GM03348 (cell line): ENCODE results near the gene MYOF.
A peak's percentile ranks its signal among the peaks of the same experiment; 100 is the strongest.

Experiments
- DNase-seq: peaks from one replicate; pipeline ENCODE4 v3.0.0; 2012; ENCODE audit warnings: low spot score

MYOF gene, protein sequence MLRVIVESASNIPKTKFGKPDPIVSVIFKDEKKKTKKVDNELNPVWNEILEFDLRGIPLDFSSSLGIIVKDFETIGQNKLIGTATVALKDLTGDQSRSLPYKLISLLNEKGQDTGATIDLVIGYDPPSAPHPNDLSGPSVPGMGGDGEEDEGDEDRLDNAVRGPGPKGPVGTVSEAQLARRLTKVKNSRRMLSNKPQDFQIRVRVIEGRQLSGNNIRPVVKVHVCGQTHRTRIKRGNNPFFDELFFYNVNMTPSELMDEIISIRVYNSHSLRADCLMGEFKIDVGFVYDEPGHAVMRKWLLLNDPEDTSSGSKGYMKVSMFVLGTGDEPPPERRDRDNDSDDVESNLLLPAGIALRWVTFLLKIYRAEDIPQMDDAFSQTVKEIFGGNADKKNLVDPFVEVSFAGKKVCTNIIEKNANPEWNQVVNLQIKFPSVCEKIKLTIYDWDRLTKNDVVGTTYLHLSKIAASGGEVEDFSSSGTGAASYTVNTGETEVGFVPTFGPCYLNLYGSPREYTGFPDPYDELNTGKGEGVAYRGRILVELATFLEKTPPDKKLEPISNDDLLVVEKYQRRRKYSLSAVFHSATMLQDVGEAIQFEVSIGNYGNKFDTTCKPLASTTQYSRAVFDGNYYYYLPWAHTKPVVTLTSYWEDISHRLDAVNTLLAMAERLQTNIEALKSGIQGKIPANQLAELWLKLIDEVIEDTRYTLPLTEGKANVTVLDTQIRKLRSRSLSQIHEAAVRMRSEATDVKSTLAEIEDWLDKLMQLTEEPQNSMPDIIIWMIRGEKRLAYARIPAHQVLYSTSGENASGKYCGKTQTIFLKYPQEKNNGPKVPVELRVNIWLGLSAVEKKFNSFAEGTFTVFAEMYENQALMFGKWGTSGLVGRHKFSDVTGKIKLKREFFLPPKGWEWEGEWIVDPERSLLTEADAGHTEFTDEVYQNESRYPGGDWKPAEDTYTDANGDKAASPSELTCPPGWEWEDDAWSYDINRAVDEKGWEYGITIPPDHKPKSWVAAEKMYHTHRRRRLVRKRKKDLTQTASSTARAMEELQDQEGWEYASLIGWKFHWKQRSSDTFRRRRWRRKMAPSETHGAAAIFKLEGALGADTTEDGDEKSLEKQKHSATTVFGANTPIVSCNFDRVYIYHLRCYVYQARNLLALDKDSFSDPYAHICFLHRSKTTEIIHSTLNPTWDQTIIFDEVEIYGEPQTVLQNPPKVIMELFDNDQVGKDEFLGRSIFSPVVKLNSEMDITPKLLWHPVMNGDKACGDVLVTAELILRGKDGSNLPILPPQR (N-terminal part only)

DNA sequence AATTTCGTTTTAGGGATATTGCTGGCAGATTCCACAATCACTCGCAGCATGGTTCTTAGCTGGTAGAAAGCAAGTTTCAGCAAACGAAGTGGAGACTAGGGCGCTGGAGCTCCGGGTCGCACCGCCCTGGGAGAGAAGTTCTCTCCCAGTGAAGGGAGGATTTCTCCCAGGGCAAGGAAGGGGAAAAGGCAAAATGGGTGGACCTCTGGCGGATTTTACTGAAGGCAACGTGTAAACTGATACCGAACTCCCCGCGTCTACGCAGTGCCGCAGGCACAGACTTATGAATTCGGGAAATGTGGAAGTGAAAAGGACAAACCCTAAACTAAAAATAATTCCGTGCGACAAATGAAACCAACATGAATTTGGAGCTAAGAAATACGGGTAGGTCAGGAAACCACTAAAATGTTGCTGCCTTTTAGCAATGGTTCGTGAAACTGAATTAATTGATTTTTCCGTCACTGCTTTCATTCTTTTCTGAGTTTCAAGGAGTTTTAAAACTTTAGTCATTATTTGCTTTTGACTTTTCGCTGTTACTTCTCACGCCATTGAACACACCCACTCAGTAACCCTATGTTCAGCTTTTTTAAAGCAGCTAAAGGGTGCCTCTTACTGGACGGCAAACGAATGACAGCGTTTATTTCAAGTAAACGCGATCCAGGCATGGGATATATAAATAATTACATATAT lies at the start of gene MYOF:
MYOF (minus strand) TSS at position 190 of the 690 bp plus-strand sequence; CDS start at position 50, 140 bp downstream.
- DNase-seq, result peak; percentile 72

DNA sequence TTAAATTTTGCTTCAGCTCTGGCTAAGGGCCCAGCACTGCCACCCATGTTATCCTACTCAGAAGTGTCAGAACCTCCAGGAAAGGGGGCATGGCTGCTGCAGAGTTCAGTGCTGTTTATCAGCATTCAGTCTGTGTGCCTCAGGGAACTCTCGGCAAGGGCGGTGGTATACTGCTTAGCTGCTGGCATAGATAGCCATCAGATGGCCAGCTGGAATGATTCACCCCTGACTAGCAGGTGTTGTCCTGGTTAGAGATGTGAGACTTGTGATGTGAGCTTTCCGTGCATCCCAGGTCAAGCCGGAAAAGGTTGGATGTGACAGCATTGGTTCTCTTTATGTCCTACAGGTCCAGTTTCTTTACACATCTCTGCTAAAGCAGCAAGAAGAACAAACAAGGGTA lies 36.4 kb upstream of the MYOF start:
- DNase-seq, result no peak

DNA sequence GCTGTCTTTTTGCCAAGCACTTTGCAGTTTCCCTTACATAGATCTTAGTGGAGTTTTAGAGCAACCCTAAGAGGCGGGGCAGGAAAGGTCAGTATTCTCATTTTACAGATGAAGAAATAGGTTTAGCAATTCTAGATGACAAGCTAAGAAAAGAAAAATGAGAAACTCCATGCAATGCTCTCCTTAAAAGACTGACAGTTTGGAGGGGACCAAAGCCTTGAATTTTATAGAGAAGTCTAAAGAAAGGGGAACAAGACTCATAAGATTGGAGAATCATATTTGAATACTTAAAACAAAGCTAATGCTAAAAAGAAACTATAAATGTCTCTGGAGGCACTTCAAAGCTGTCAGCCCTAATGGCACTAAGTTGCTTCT lies 33.9 kb upstream of the MYOF start:
- DNase-seq, result peak; percentile 7

DNA sequence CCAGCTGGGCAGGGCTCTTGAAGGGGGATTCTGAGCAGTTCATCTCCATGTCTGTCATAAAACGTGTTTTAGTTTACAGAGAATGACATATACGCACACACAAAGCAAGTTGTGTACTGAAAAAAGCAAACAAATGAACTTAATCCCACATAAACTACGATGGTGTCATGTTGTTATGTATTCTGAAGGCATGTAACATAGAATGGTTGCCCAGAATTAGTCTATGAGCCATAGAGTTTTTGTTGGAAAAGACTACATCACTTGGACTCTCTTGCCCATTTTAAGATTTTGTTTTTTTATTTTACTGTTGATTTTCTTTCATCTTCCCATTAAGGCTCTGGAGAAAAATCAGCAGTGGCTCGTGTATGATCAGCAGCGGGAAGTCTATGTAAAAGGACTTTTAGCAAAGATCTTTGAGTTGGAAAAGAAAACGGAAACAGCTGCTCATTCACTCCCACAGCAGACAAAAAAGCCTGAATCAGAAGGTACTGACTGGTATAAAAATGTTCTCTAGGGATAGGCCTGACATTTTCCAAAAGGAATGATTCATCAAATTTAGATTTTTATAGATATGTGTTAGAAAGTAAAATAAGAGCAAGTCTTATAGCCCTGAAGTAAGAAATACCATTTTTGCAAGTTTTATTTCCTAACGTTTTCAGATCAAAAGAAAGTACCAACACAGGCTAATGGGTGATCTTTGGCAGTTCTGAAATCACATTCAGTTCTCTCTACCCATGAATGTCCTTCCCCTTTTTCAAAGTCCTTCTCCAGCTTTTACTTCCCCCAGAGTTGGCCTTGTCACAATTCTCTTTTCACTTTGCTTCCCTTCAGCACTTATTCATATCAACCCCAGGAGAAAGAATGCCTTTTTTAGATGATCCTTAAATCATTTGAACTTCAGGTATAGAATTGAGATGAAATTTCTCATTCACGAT lies 33.2 kb upstream of the MYOF start:
- peak; percentile 35 for DNase-seq

DNA sequence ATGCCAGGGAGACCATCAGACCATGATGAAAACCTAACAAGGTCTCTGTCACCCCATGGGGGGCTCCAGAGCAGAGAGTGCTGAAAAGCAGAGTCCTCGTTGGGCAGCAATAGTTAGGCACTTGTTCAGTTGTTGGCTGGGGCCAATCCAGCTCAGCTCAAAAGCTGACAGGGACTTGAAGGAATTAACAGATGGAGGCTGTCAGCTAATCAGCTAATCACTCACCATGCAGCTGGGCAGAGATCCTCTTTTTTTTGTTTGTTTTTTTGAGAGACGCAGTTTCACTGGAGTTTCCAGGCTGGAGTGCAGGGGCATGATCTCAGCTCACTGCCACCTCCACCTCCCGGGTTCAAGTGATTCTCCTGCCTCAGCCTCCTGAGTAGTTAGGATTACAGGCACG lies 32.4 kb upstream of the MYOF start:
- no peak for DNase-seq

DNA sequence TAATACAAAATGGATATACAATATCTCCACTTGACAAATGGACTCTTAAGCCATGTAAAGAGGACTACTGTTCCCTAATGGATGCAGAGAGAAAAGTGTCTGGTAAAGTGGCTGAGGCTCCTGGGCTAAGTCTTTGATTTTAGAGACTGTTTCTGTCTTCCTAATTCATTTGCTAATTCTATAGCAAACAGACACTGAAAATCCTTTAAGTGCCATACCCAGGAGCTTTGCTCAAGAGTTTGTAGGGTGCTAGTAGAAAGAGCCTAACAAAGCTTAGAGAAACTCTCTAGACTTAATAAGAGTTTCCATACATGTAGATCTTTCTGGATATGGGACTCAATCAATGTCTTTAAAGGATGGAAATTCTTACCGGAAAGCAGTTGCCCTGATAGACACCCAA lies 31.0 kb upstream of the MYOF start:
- no peak for DNase-seq

DNA sequence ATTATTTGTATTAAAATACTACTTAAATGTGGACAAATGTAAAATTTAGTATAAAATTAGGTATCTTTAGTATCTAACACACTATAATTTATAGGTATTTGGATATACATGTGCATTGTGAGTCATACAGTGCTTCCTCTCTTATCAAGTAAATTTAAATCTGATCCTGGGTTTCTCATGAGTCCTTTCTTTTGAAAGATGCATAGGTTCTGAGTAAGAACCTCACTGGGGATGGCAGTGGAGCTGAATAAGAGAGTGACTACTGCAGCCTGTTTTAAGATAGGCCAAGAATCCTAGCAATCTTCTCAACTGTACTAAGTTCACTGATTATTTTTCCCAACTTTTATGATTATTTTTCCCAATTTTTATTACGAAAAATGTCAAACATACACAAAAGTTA lies 30.4 kb upstream of the MYOF start:
- DNase-seq, result peak; percentile 29

DNA sequence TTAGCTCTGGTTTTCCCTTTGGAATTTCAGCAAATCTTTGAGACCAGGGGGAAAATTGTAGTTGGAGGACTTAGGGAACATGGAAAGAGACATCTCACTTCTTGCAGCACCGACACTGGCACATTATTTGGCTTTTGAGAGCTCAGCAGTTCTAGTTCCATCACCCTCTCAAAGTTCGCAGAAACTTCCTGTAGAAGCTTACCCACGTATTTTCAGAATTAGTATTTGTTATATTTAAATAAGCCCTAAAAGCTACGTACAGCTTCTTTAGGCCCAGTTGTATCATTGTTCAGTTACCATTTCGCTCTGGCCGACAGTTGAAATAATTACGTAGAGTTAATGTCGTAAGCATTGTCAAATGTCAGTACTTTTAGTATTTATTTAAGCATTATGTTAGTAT lies 27.7 kb upstream of the MYOF start:
- DNase-seq, result no peak

DNA sequence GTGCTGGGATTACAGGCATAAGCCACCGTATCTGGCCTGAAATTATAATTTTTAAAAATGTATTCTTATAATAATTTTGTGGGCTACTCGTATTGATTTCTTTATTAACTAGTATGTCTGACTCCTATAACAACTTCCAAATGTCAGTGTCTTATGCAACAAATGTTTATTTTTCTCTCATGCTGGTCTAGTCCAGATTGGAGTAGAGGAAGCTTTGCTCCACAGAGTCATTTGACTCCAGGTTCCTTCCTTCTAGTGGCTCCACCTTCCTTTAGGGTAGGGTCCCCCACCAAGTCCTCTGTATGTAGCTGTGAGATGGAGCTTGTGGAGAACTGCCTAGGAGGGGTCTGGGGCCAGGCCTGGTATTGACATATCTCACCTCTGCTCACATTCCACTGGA lies 22.9 kb upstream of the MYOF start:
- DNase-seq, result no peak

DNA sequence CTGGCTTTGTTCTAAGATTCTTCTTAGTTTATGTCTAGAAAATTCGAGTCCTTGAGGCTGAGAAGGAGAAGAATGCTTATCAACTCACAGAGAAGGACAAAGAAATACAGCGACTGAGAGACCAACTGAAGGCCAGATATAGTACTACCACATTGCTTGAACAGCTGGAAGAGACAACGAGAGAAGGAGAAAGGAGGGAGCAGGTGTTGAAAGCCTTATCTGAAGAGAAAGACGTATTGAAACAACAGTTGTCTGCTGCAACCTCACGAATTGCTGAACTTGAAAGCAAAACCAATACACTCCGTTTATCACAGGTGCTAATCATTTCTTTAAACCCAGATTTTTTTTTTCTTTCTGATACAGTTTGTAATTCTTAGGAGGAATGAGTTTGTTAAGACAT lies 20.9 kb upstream of the MYOF start:
- no peak for DNase-seq

DNA sequence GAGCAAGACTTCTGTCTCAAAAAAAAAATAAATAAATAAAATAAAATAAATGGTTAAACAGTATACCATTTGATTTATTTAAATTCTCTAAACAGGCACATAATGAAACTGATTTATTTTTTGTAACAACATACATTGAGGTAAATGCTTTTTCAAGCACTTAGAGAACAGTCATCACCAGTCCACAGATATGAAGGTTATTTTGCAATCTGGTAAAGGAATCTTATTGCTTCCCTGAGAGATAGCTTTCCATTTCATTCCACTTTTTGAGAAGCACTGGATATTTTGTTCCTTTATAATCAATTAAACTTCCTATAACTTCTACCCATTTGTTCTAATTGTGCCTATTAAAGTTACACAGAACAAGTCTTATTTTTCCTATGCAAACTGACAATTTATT lies 19.5 kb upstream of the MYOF start:
- no peak for DNase-seq

DNA sequence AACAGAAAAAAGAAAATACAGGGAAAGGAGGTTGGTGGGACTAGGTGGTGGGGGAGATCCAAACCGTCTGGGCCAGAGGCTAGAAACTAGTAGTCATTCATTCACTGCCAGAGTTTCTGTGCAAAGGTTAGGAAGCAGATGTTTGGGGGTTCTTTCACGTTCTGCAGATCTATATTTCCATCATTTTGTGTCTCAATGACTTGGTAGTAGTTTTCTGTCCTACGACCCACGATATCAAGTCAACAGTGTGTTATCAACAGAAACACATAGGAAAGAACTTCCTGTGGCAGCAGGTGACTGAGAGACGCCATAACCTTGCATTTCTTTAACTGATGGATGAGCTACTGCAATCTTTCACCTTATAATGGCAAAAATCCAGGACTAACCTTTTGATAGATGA lies 16.0 kb upstream of the MYOF start:
- no peak for DNase-seq

DNA sequence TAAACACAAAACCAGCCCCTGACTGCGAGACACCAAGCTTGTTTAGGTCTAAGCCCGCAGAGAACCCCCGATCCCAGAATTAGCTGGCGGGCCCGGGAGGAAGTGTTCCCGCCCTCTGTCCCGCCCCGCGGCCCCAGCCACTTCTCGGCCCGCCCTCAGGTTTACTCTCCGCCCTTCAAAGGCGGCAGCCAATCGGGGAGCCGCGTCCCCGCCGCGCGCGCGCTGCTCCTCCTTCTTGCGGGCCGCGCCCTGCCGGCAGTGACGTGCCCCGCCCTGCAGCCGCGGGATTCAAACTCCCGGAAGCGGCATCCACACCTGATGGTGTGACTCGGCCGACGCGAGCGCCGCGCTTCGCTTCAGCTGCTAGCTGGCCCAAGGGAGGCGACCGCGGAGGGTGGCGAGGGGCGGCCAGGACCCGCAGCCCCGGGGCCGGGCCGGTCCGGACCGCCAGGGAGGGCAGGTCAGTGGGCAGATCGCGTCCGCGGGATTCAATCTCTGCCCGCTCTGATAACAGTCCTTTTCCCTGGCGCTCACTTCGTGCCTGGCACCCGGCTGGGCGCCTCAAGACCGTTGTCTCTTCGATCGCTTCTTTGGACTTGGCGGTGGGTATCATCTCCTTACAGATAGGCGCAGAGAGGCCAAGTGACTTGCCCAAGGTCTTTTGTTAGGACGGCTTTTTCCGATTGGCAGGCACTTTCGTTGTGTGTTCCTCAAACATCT lies 14.3 kb upstream of the MYOF start, which contains the start of gene CEP55:
CEP55 (plus strand) TSS at position 291 of the 720 bp plus-strand sequence. CDS start 3,440 bp downstream, outside the sequence.
- DNase-seq, result peak; percentile 98

DNA sequence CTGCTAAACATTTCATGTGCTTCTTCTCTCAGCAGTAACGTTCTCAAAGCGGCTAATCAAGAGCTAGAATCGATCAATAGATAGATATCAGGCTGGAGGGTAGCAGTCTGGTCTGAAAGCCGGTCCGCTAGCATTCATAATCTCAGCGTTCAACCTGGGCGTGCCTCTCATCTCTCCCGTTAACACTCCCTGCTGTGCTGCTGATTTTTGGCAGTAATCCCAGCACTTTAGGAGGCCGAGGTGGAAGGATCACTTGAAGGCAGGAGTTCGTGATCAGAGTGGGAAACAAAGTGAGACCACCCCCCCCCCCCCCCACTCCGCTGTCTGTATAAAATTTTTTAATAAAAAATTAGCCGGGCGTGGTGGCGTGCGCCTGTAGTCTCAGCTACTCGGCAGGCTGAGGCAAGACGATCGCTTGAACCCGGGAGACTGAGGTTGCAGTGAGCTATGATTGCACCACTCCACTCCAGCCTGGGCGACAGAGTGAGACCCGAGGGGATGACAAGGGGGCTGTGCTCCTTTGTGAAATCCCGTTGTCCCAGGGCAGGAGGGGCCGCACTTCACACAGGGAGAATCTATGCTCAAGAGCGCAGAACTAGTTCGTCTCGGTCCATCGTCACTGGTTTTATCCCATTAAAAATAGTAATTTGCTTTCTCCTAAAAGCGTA lies 13.7 kb upstream of the MYOF start:
- peak; percentile 42 for DNase-seq

DNA sequence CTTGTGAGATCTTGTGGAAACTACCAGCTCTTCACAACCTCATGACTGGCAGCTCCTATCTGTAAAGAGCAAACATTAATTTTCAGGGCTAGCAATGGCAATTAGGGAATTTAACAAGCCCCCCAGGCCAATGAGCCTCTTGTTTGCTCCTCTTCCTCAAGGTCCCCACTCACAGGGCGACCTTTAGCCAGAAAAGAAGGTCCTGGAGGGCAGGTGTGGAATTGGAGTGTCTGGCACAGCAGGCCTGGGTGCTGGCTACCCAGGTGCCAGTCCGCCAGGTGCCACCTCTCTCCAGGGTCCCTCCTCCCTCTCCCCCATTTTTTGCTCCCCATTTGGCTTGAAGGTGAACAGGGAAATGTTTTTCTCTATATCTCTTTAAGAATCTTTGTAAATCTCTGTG lies 12.4 kb upstream of the MYOF start:
- no peak for DNase-seq

DNA sequence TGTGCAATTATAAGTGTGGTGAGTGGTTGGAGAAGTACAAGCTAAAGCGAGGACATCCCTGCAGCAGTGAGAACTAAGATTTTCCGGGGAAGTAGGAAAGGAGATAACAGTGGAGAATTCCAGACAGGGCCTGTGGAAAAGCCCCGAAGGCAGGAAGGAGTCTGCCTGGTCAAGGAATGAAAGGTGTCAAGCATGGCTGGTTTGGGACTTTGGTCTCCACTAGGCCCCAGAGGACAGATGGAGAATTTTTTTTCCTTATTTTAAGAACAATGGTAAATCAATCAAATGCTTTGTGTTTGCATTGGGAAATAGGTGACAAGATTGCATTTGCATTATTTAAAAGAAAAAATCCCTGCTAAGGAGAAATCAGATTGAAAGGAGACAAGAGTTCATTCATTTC lies 11.0 kb upstream of the MYOF start:
- DNase-seq, result no peak

DNA sequence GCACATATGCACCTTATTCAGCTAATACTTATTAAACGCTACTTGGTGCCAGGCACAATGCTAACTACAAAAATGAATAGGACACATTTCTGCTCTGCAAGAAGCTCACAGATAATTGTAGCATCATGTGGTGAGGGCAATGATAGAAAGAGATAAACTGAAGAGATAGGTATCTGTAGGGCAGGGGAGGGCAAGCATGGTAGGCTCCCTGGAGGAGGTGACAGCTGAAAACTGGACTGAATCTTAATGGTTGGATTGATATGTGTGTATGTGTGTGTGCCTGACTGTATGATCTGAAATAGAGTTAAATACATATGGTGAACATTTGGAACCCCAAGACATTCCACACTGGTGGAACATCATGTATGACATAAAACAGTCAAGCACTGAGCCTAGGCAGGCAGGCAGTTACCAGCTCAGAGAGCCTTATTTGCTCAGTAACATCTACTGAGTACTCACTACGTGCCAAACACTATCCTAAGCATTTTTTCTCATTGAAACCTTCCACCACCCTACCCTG lies 9.5 kb upstream of the MYOF start:
- no peak for DNase-seq

DNA sequence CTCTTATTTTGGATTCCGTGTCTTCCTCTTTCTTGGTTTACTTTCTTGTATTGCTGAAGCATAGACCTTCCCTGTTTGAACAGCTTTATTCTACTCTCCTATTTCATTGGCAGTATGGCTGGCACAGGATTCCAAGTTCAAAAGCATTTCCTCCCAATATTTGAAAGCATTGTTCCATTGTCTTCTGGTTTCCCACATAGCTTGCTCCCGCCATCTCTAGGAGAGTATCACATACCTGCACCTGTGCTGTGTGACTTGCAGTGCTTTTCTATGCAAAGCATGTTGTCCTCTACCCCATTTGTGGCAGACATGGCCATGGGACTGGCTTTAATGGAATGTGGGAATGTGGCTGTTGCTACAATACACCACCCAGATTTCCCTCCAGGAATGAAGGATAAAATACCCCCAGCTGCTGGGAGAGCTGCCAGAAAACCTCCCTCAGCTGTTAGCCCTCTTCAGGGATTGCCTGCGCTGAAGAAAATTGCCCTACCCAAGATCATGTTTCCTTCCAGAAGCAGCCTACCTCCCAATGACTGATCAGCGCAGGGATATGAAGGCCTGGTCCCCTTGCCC lies 6.9 kb upstream of the MYOF start:
- DNase-seq, result no peak

DNA sequence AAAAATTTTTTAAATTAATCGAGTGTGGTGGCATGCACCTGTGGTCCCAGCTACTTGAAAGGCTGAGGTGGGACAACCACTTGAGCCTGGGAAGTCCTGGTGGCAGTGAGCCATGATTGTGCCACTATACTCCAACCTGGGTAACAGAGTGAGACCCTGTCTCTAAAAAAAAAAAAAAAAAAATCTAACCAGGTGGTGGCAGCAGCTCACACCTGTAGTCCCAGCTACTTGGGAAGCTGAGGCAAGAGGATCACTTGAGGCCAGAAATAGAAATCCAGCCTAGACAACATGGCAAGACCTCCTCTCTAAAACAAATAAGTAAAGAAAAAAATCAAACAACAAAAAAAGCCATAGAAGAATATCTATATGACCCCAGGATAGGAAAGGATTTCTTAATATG lies 3.6 kb upstream of the MYOF start:
- no peak for DNase-seq
